ENCODE measurements around the gene ZNF124. TPM values are rescaled to one million over a fixed set of nuclear protein-coding genes. Genes with fewer than 3 reads are reported as not detected.

The ZNF124 gene
- total and polyA plus RNA-seq, 2 of the 13 experiments (the other 11 are each of a cell fraction or from before 2014, with no cell fraction given) = 9.7 to 134 TPM

DNA sequence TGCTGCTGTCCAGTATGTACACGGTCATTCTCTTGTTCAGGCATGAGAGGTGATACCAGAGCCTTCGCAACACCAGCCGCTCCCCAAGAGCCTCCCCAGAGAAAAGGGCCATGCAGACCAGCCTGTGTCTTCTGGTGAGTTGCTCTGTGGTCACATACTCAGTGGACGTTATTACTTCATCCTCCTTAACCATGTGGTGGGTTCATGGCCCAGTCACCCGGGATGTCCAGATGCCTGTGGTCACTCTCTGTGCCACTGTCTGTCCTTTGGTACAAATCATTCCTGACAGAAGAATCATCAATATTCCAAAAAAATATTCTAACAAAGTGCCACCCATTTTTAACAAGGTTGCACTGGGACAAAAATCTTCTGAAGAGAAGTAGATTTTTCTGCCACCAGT lies 8.8 kb upstream of the ZNF124 start (continued):
- TF ChIP-seq, protein P1, sequence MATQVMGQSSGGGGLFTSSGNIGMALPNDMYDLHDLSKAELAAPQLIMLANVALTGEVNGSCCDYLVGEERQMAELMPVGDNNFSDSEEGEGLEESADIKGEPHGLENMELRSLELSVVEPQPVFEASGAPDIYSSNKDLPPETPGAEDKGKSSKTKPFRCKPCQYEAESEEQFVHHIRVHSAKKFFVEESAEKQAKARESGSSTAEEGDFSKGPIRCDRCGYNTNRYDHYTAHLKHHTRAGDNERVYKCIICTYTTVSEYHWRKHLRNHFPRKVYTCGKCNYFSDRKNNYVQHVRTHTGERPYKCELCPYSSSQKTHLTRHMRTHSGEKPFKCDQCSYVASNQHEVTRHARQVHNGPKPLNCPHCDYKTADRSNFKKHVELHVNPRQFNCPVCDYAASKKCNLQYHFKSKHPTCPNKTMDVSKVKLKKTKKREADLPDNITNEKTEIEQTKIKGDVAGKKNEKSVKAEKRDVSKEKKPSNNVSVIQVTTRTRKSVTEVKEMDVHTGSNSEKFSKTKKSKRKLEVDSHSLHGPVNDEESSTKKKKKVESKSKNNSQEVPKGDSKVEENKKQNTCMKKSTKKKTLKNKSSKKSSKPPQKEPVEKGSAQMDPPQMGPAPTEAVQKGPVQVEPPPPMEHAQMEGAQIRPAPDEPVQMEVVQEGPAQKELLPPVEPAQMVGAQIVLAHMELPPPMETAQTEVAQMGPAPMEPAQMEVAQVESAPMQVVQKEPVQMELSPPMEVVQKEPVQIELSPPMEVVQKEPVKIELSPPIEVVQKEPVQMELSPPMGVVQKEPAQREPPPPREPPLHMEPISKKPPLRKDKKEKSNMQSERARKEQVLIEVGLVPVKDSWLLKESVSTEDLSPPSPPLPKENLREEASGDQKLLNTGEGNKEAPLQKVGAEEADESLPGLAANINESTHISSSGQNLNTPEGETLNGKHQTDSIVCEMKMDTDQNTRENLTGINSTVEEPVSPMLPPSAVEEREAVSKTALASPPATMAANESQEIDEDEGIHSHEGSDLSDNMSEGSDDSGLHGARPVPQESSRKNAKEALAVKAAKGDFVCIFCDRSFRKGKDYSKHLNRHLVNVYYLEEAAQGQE (IDR thresholded peaks at IDR 0.05; ENCODE audit: borderline replicate concordance in 1 of 2, low read depth in 1 of 2, low read length in 2 of 2) = no peak
- TF ChIP-seq NR2F1 (CRISPR knock-in tag; IDR thresholded peaks at IDR 0.05) (no peak), CCDC6 (CRISPR knock-in tag; IDR thresholded peaks at IDR 0.05) (no peak), SNAPC2 (CRISPR knock-in tag; IDR thresholded peaks at IDR 0.05) (no peak), CEBPG (CRISPR knock-in tag; IDR thresholded peaks at IDR 0.05) (no peak)
- TF ChIP-seq, protein P2, sequence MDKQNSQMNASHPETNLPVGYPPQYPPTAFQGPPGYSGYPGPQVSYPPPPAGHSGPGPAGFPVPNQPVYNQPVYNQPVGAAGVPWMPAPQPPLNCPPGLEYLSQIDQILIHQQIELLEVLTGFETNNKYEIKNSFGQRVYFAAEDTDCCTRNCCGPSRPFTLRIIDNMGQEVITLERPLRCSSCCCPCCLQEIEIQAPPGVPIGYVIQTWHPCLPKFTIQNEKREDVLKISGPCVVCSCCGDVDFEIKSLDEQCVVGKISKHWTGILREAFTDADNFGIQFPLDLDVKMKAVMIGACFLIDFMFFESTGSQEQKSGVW (CRISPR knock-in tag; IDR thresholded peaks at IDR 0.05; ENCODE audit: borderline replicate concordance) = no peak

DNA sequence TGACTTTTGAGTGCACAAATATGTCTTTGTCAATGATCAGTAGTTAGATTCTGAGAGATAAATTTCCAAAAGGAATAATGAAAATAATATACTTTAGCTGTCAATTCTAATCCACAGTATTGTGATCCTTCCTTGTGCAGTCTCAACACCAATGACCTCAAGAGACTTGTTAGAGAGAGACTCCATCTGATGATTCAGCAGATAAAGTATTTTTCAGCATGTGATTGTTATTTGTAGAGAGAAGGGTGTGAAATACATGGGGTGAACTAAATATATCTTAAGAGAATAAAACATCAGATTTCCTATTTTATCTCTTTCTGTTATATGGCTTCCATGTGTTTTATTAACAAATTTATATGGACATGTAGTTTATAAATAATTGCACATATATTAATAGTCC lies 5.9 kb upstream of the ZNF124 start:
- H3K9ac ChIP-seq (ENCODE audit: insufficient read depth, low read depth, low read length) = no peak overlapping the region
- ATAC-seq (no peak), DNase-seq (ENCODE audit: low spot score) (no peak), FAIRE-seq (no peak)
- no peak overlapping the region for H2AFZ ChIP-seq (ENCODE audit: low read length)
- intact Hi-C loops (cut with micrococcal nuclease; ENCODE audit: unreplicated experiment) (no loop called here), in situ Hi-C loops (cut with HindIII; ENCODE audit: extremely low pct_ligation_motif_present, low pct_unique_long_range_greater_than_20kb) (no loop called here)
- no peak overlapping the region for H3K4me2 ChIP-seq (ENCODE audit: low read depth, low read length)
- no peak overlapping the region for H3K27ac ChIP-seq (ENCODE audit: extremely low read length, insufficient read depth, low read length)
- CTCF ChIA-PET (ENCODE audit: low intra/inter-chr PET ratio, low total read pairs) = no interaction called here
- no peaks in the 10 kb centered on the region for H4K20me1 ChIP-seq (ENCODE audit: insufficient read depth, low read length)
- peaks cover 0 to 10% of the 10 kb centered on the region in 2 experiments; a peak in 1 of 5 replicates for H3K27me3 ChIP-seq (ENCODE audit: control insufficient read depth in 1 of 2, insufficient read depth in 2 of 2, low read length in 2 of 2)
- TF ChIP-seq ZNF230 (CRISPR knock-in tag; IDR thresholded peaks at IDR 0.05) = no peak
- TF ChIP-seq MAFK (conservative IDR thresholded peaks at IDR 0.05 in 1 of 2, IDR thresholded peaks at IDR 0.05 in 1 of 2; ENCODE audit: low read length in 2 of 2) = peak; percentile 15 to 48; a peak in 2 of 4 replicates
- peak; percentile 44; the same call in 1 of the 2 replicates for TF ChIP-seq MAFF (IDR thresholded peaks at IDR 0.05; ENCODE audit: low read depth, low read length)
- no peak overlapping the region for H3K4me3 ChIP-seq (replicated peaks in 1 of 3; ENCODE audit: insufficient read depth in 1 of 3, low read depth in 2 of 3, low read length in 3 of 3)
- POLR2A ChIA-PET = no interaction called here
- no peaks in the 10 kb centered on the region for H3K9me3 ChIP-seq (ENCODE audit: low read length)
- 0 out of 2 replicates have a peak, but pooled peaks cover 2% of the 10 kb centered on the region for H3K4me1 ChIP-seq (ENCODE audit: insufficient read depth, low read length)
- no TSS peak for BruUV-seq (replicated peaks)
- H3K36me3 ChIP-seq (replicated peaks in 1 of 2; ENCODE audit: control insufficient read depth in 1 of 2, insufficient read depth in 2 of 2, low read length in 2 of 2) = no peaks in the 10 kb centered on the region
- no peaks in the 10 kb centered on the region for H3K79me2 ChIP-seq (ENCODE audit: insufficient read depth, low read length)

Data from HepG2 (cell line).